Prostate gland (tissue), 2 donors: ENCODE results near the gene CBFA2T3.

Experiments
- POLR2A ChIP-seq: fragments of 450-650 bp; IDR thresholded peaks from one replicate; pipeline ENCODE4 v1.6.1; 2016; ENCODE audit warnings: antibody characterized with exemption, mild to moderate bottlenecking
- TF ChIP-seq, protein P1 (sequence below), 4 experiments: fragments of 200-600 bp in 2 of 4; fragments of 450-650 bp in 2 of 4; sonication (generic) in 2 of 4; IDR thresholded peaks; 1 replicate in 3 of 4; 2 replicates in 1 of 4; pipeline ENCODE4 v1.5.1; 2016 to 2019; ENCODE audit warnings: antibody characterized with exemption in 4 of 4, mild to moderate bottlenecking in 2 of 4, moderate library complexity in 2 of 4

DNA sequence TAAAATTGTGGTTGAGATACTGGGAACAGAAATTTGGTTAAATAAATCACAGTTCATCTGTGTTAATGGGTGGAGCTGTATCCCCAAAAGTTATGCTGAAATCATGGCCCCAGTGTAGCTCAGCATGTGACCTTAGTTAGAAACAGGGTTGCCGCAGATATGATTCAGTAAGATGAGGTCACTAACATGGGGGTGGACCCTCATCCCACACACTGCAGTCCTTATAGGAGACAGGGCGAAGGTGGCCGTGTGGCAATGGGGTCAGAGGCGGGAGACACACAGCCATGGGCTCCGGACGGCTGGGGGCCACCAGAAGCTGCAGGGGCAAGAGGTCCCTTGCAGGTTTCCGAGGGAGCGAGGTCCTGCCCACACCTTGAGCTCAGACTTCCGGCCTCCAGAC, 130.9 kb downstream of the CBFA2T3 start:
- TF ChIP-seq, protein P1, sequence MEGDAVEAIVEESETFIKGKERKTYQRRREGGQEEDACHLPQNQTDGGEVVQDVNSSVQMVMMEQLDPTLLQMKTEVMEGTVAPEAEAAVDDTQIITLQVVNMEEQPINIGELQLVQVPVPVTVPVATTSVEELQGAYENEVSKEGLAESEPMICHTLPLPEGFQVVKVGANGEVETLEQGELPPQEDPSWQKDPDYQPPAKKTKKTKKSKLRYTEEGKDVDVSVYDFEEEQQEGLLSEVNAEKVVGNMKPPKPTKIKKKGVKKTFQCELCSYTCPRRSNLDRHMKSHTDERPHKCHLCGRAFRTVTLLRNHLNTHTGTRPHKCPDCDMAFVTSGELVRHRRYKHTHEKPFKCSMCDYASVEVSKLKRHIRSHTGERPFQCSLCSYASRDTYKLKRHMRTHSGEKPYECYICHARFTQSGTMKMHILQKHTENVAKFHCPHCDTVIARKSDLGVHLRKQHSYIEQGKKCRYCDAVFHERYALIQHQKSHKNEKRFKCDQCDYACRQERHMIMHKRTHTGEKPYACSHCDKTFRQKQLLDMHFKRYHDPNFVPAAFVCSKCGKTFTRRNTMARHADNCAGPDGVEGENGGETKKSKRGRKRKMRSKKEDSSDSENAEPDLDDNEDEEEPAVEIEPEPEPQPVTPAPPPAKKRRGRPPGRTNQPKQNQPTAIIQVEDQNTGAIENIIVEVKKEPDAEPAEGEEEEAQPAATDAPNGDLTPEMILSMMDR (IDR thresholded peaks at IDR 0.05) = no peak
- no peak for TF ChIP-seq POLR2A
